Liver (tissue), 9 donors: ENCODE results near the gene ABRACL. TPM values are rescaled to one million over a fixed set of nuclear protein-coding genes. Genes with fewer than 3 reads are reported as not detected.

Experiments used
- DNase-seq: peaks from one replicate; pipeline ENCODE4 v3.0.0-alpha.2; 2017; ENCODE audit warnings: low spot score
- H3K27ac ChIP-seq, 2 donors: one replicate each; pipeline ENCODE4 v1.7.0; 2013; ENCODE audit warnings: inconsistent platforms in 2 of 2, low read length in 2 of 2, control low read depth in 1 of 2, low read depth in 1 of 2, mild to moderate bottlenecking in 1 of 2
- H3K27me3 ChIP-seq, 4 donors: one replicate each; pipeline versions ENCODE4 v1.6.1 to v1.7.0; 2013; ENCODE audit warnings: low read length in 3 of 4, inconsistent platforms in 1 of 4, mild to moderate bottlenecking in 1 of 4, moderate library complexity in 1 of 4; ENCODE audit not compliant: control insufficient read depth in 4 of 4, insufficient read depth in 4 of 4
- H3K36me3 ChIP-seq, 4 donors: one replicate each; pipeline versions ENCODE4 v1.6.1 to v1.7.0; 2013; ENCODE audit warnings: low read length in 3 of 4, mild to moderate bottlenecking in 3 of 4, low read depth in 1 of 4, moderate library complexity in 1 of 4; ENCODE audit not compliant: control insufficient read depth in 4 of 4, insufficient read depth in 3 of 4
- H3K4me1 ChIP-seq, 4 donors: one replicate each; pipeline versions ENCODE4 v1.6.1 to v1.7.0; 2013; ENCODE audit warnings: low read length in 3 of 4, mild to moderate bottlenecking in 3 of 4, moderate library complexity in 1 of 4; ENCODE audit not compliant: control insufficient read depth in 4 of 4, insufficient read depth in 4 of 4
- H3K4me3 ChIP-seq, 3 donors: one replicate each; pipeline versions ENCODE4 v1.6.1 to v1.7.0; 2013; ENCODE audit warnings: low read length in 3 of 3, control low read depth in 1 of 3, low read depth in 1 of 3, mild to moderate bottlenecking in 1 of 3
- H3K9ac ChIP-seq, 2 donors: one replicate each; pipeline ENCODE4 v1.7.0; 2013; ENCODE audit warnings: low read length in 2 of 2, mild to moderate bottlenecking in 2 of 2, moderate library complexity in 2 of 2, control low read depth in 1 of 2, low read depth in 1 of 2
- H3K9me3 ChIP-seq, 4 donors: one replicate each; pipeline versions ENCODE4 v1.6.1 to v1.7.0; 2013; ENCODE audit warnings: low read length in 3 of 4; ENCODE audit not compliant: control insufficient read depth in 4 of 4
- ATF3 ChIP-seq: IDR thresholded peaks from 2 replicates; pipeline ENCODE4 v1.6.1; 2016; ENCODE audit warnings: antibody characterized with exemption
- CTCF ChIP-seq: fragments of 150-350 bp; IDR thresholded peaks from 2 replicates; pipeline ENCODE4 v1.5.1; 2017; ENCODE audit warnings: improper control_type of control experiment, low read depth, low read length; ENCODE audit not compliant: missing input control
- EGR1 ChIP-seq, 2 donors: IDR thresholded peaks; 2 replicates each; pipeline ENCODE4 v1.6.1; 2016 to 2018; ENCODE audit warnings: antibody characterized with exemption in 2 of 2, low read depth in 2 of 2
- GABPA ChIP-seq, 2 donors: IDR thresholded peaks in 1 of 2; conservative IDR thresholded peaks in 1 of 2; 2 replicates each; pipeline ENCODE4 v1.6.1; 2016; ENCODE audit warnings: antibody characterized with exemption in 2 of 2, mild to moderate bottlenecking in 1 of 2, moderate library complexity in 1 of 2
- HNF4A ChIP-seq, 2 donors: conservative IDR thresholded peaks; 2 replicates each; pipeline ENCODE4 v1.6.1; 2016; ENCODE audit warnings: antibody characterized with exemption in 2 of 2, mild to moderate bottlenecking in 2 of 2
- HNF4G ChIP-seq: IDR thresholded peaks from 2 replicates; pipeline ENCODE4 v1.6.1; 2016; ENCODE audit warnings: antibody characterized with exemption
- NR2F2 ChIP-seq: IDR thresholded peaks from 2 replicates; pipeline ENCODE4 v1.6.1; 2016; ENCODE audit warnings: antibody characterized with exemption
- RAD21 ChIP-seq, 2 donors: IDR thresholded peaks; 2 replicates each; pipeline ENCODE4 v1.6.1; 2016; ENCODE audit warnings: antibody characterized with exemption in 2 of 2, mild to moderate bottlenecking in 2 of 2
- REST ChIP-seq: IDR thresholded peaks from 2 replicates; pipeline ENCODE4 v1.6.1; 2016; ENCODE audit warnings: antibody characterized with exemption, mild to moderate bottlenecking
- RXRA ChIP-seq, 2 donors: IDR thresholded peaks; 2 replicates each; pipeline ENCODE4 v1.6.1; 2017 to 2018; ENCODE audit warnings: antibody characterized with exemption in 2 of 2, mild to moderate bottlenecking in 1 of 2
- YY1 ChIP-seq: IDR thresholded peaks from 2 replicates; pipeline ENCODE4 v1.6.1; 2016; ENCODE audit warnings: antibody characterized with exemption, mild to moderate bottlenecking
- ZBTB33 ChIP-seq: IDR thresholded peaks from 2 replicates; pipeline ENCODE4 v1.6.1; 2016; ENCODE audit warnings: antibody characterized with exemption
- WGBS: extraction: QIAGEN DNeasy Blood & Tissue Kit; methylation state at CpG from one replicate; pipeline ENCODE4 v1.1.7; 2013; 5-methylcytosine and 5-hydroxymethylcytosine counted together
- polyA plus RNA-seq, 2 donors: library from polyadenylated mRNA; stranded (reverse) in 1 of 2; unstranded in 1 of 2; fragments of 200-250 nt in 1 of 2; fragments of >200 nt in 1 of 2; fragmentation: Nextera tagmentation in 1 of 2; extraction: Ambion mirVana in 1 of 2; gene quantifications; one replicate each; pipeline versions ENCODE4 v1.2.1 to v1.2.3, GENCODE V29; 2013 to 2015
- total RNA-seq, 2 donors: library from RNA; depleted of rRNA; stranded (reverse); fragments of >200 nt; gene quantifications; one replicate each; pipeline ENCODE4 v1.2.3, GENCODE V29; 2014
- donor health status: healthy.
- donor health status: healthy.
- donor health status: healthy.
- donor health status: healthy.
- donor health status: healthy.

The ABRACL gene
- total and polyA plus RNA-seq, 4 donors: 14.2 to 66.3 (median 26.8) TPM

GRCh38 chr6:139003751-139004150 is 24.8 kb upstream of the ABRACL start:
- Histone ChIP-seq H3K4me3 (no peak overlapping the region), H3K27ac (no peak overlapping the region), H3K9me3 (no peaks in the 10 kb centered on the region), H3K27me3 (no peaks in the 10 kb centered on the region), H3K4me1 (peaks cover 0 to 14% (median 9%) of the 10 kb centered on the region in 4 donors), H3K36me3 (no peaks in the 10 kb centered on the region), H3K9ac (no peak overlapping the region)
- DNase-seq: no peak
- TF ChIP-seq RAD21 (IDR thresholded peaks at IDR 0.05) (no peak), YY1 (no peak)

GRCh38 chr6:139006477-139006876 is 22.1 kb upstream of the ABRACL start:
- no peak for DNase-seq
- WGBS: 63% methylated on average over 3 of the region's 3 CpGs

GRCh38 chr6:139007428-139007827 is 21.1 kb upstream of the ABRACL start:
- Histone ChIP-seq H3K9me3 (no peaks in the 10 kb centered on the region), H3K4me3 (no peak overlapping the region), H3K36me3 (no peaks in the 10 kb centered on the region), H3K4me1 (peaks cover 0 to 23% (median 15%) of the 10 kb centered on the region in 4 donors), H3K27me3 (no peaks in the 10 kb centered on the region), H3K9ac (no peak overlapping the region), H3K27ac (no peak overlapping the region)
- TF ChIP-seq NR2F2: no peak
- no peak for TF ChIP-seq HNF4G
- WGBS: 92% methylated on average over 1 of the region's 1 CpG
- no peak for DNase-seq

More at GRCh38 chr6:139006477-139006876, 22.1 kb upstream of the ABRACL start:
- Histone ChIP-seq H3K9ac (no peak overlapping the region), H3K9me3 (no peaks in the 10 kb centered on the region), H3K27ac (no peak overlapping the region), H3K27me3 (no peaks in the 10 kb centered on the region), H3K4me3 (no peak overlapping the region), H3K36me3 (no peaks in the 10 kb centered on the region), H3K4me1 (peaks cover 0 to 26% (median 16%) of the 10 kb centered on the region in 4 donors)
- TF ChIP-seq RXRA (IDR thresholded peaks at IDR 0.05): peak; percentile 12 to 28
- no peak for TF ChIP-seq YY1
- peak; percentile 34 to 36 for TF ChIP-seq RAD21 (IDR thresholded peaks at IDR 0.05)
- TF ChIP-seq HNF4A (conservative IDR thresholded peaks at IDR 0.05): peak; percentile 39 to 42

GRCh38 chr6:139008117-139008516 is 20.4 kb upstream of the ABRACL start:
- 88% methylated on average over 9 of the region's 9 CpGs for WGBS
- TF ChIP-seq EGR1 (IDR thresholded peaks at IDR 0.05; ENCODE audit: low read depth in 2 of 2): no peak
- TF ChIP-seq ZBTB33: no peak
- TF ChIP-seq CTCF: no peak
- TF ChIP-seq GABPA (IDR thresholded peaks at IDR 0.05 in 1 of 2, conservative IDR thresholded peaks at IDR 0.05 in 1 of 2): no peak
- no peak for TF ChIP-seq ATF3
- no peak for TF ChIP-seq RAD21 (IDR thresholded peaks at IDR 0.05)
- no peak for TF ChIP-seq HNF4A (conservative IDR thresholded peaks at IDR 0.05)
- no peak for TF ChIP-seq YY1
- TF ChIP-seq REST: no peak
- Histone ChIP-seq H3K27ac (no peak overlapping the region), H3K27me3 (no peaks in the 10 kb centered on the region), H3K4me3 (no peak overlapping the region), H3K4me1 (peaks cover 2 to 27% (median 19%) of the 10 kb centered on the region in 4 donors), H3K9me3 (no peaks in the 10 kb centered on the region), H3K36me3 (no peaks in the 10 kb centered on the region), H3K9ac (no peak overlapping the region)
- no peak for DNase-seq
